ENCODE results near the gene PREB. TPM values are rescaled to one million over a fixed set of nuclear protein-coding genes. Genes with fewer than 3 reads are reported as not detected.

Gene PREB
- total and polyA plus RNA-seq, 2 of the 13 experiments (the other 11 are each of a cell fraction or from before 2014, with no cell fraction given): 112 to 192 TPM

- TF ChIP-seq, protein P1, sequence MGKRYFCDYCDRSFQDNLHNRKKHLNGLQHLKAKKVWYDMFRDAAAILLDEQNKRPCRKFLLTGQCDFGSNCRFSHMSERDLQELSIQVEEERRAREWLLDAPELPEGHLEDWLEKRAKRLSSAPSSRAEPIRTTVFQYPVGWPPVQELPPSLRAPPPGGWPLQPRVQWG (CRISPR knock-in tag; IDR thresholded peaks at IDR 0.05; ENCODE audit: borderline replicate concordance, low read depth): no peak
- TF ChIP-seq, protein P2, sequence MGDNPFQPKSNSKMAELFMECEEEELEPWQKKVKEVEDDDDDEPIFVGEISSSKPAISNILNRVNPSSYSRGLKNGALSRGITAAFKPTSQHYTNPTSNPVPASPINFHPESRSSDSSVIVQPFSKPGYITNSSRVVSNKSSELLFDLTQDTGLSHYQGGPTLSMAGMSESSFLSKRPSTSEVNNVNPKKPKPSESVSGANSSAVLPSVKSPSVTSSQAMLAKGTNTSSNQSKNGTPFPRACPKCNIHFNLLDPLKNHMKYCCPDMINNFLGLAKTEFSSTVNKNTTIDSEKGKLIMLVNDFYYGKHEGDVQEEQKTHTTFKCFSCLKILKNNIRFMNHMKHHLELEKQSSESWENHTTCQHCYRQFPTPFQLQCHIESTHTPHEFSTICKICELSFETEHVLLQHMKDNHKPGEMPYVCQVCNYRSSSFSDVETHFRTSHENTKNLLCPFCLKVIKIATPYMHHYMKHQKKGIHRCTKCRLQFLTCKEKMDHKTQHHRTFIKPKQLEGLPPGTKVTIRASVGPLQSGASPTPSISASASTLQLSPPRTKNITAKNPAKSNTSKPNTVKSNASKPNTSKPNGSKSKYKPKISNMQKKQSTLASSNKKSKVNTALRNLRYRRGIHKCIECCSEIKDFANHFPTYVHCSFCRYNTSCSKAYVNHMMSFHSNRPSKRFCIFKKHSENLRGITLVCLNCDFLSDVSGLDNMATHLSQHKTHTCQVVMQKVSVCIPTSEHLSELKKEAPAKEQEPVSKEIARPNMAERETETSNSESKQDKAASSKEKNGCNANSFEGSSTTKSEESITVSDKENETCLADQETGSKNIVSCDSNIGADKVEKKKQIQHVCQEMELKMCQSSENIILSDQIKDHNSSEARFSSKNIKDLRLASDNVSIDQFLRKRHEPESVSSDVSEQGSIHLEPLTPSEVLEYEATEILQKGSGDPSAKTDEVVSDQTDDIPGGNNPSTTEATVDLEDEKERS (CRISPR knock-in tag; IDR thresholded peaks at IDR 0.05): 0 out of 2 replicates have a peak, but pooled peaks have one; percentile 59
- TF ChIP-seq TMF1 (CRISPR knock-in tag; IDR thresholded peaks at IDR 0.05; ENCODE audit: low read depth): 0 out of 2 replicates have a peak, but pooled peaks have one; percentile 14
- TF ChIP-seq NFIB (CRISPR knock-in tag; IDR thresholded peaks at IDR 0.05; ENCODE audit: borderline replicate concordance): no peak
- TF ChIP-seq RARG (CRISPR knock-in tag; IDR thresholded peaks at IDR 0.05; ENCODE audit: low read depth): 0 out of 2 replicates have a peak, but pooled peaks have one; percentile 76
- peak; percentile 41; the same call in 1 of the 2 replicates for TF ChIP-seq MED13 (CRISPR knock-in tag; IDR thresholded peaks at IDR 0.05)
- no peak for TF ChIP-seq ZNF232 (CRISPR knock-in tag; IDR thresholded peaks at IDR 0.05; ENCODE audit: borderline replicate concordance)
- no peak for TF ChIP-seq RCOR2 (CRISPR knock-in tag; IDR thresholded peaks at IDR 0.05)
- no peak for TF ChIP-seq ZNF468 (CRISPR knock-in tag; IDR thresholded peaks at IDR 0.05)
- peak; percentile 85 to 97 for TF ChIP-seq POLR2A (IDR thresholded peaks at IDR 0.05; ENCODE audit: insufficient read depth in 1 of 2, low read depth in 2 of 2, low read length in 2 of 2)
- peak; percentile 54 for TF ChIP-seq FOXK1 (CRISPR knock-in tag; IDR thresholded peaks at IDR 0.05; ENCODE audit: borderline replicate concordance, low read depth)
- no peak for TF ChIP-seq ZNF639 (CRISPR knock-in tag; conservative IDR thresholded peaks at IDR 0.05)
- peak; percentile 81; the same call in 1 of the 2 replicates for TF ChIP-seq ZNF776 (CRISPR knock-in tag; IDR thresholded peaks at IDR 0.05)
- TF ChIP-seq MYC (CRISPR knock-in tag; IDR thresholded peaks at IDR 0.05; ENCODE audit: borderline replicate concordance): peak; percentile 91; the same call in 1 of the 2 replicates
- TF ChIP-seq ZNF33B (CRISPR knock-in tag; IDR thresholded peaks at IDR 0.05): 0 out of 2 replicates have a peak, but pooled peaks have one; percentile 25
- peak; percentile 62 for TF ChIP-seq HNRNPLL (IDR thresholded peaks at IDR 0.05; ENCODE audit: low read depth, low read length, poor library complexity, severe bottlenecking)
- peak; percentile 97 for TF ChIP-seq KDM5B (CRISPR knock-in tag; IDR thresholded peaks at IDR 0.05; ENCODE audit: borderline replicate concordance)
- peak; percentile 98; the same call in 1 of the 2 replicates for TF ChIP-seq ZNF235 (CRISPR knock-in tag; IDR thresholded peaks at IDR 0.05; ENCODE audit: borderline replicate concordance)
- TF ChIP-seq, protein P3, sequence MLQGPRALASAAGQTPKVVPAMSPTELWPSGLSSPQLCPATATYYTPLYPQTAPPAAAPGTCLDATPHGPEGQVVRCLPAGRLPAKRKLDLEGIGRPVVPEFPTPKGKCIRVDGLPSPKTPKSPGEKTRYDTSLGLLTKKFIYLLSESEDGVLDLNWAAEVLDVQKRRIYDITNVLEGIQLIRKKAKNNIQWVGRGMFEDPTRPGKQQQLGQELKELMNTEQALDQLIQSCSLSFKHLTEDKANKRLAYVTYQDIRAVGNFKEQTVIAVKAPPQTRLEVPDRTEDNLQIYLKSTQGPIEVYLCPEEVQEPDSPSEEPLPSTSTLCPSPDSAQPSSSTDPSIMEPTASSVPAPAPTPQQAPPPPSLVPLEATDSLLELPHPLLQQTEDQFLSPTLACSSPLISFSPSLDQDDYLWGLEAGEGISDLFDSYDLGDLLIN (CRISPR knock-in tag; IDR thresholded peaks at IDR 0.05; ENCODE audit: borderline replicate concordance): peak; percentile 22; the same call in 1 of the 2 replicates
- no peak for TF ChIP-seq PRPF4 (IDR thresholded peaks at IDR 0.05; ENCODE audit: low read depth, low read length, poor library complexity, severe bottlenecking)
- no peak for TF ChIP-seq KLF13 (CRISPR knock-in tag; IDR thresholded peaks at IDR 0.05)
- TF ChIP-seq HOXD1 (CRISPR knock-in tag; IDR thresholded peaks at IDR 0.05): 0 out of 2 replicates have a peak, but pooled peaks have one; percentile 35
- peak; percentile 74; the same call in 1 of the 2 replicates for TF ChIP-seq ZNF225 (CRISPR knock-in tag; IDR thresholded peaks at IDR 0.05)
These were observed at the start of gene PREB (continued) for GRCh38 chr2:27133905-27134780.

Measured in HepG2 (cell line).